NCI-H2081 treated with DMSO at 0.1 percent for 48 hours (cell line): ENCODE data around the gene NPBWR2.

Experiments used
- DNase-seq: peaks from one replicate; lab custom pipeline; 2025; lab: John Stamatoyannopoulos, UW

NPBWR2 gene

DNA sequence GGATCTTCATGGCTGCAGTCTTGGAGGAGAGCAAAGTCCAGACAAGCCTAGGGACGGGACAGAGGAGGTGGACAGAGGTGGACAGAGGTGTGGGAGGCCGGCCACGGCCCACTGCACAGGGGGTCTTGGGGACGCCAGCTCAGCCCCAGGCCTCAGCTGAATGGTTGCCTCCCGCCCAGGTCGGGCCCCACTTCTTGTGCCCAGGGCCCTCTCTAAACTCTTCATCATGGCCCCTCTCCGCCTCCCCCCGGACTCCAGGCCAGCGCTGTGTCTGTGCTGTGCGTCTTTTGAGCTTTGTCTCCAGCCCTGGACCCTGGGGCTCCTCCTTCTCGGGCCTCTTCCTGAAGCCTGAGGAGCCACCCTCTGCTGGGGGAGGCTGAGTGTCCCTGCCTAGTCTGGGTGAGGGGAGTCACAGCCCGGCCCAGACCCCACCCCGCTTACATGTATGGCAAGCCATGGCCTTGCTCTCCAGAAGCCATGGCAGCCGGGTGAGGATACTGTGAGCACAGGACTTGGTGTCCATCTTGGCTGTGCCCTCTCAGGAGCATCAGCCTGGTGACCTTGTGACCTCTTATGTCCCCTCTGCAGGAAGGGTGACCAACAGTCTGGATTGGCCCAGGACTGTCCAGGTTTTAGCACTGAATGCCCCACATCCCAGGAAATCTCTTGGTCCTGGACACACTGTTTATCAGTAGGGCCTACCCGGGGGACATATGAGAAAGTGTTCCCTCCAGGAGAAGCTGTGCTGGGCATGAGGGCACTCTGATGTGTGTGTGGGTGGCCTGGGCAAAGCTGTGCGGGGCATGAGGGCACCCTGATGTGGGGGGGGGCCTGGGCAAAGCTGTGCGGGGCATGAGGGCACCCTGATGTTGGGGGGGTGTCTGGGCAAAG, 9.4 kb upstream of the NPBWR2 start:
- no peak for DNase-seq

DNA sequence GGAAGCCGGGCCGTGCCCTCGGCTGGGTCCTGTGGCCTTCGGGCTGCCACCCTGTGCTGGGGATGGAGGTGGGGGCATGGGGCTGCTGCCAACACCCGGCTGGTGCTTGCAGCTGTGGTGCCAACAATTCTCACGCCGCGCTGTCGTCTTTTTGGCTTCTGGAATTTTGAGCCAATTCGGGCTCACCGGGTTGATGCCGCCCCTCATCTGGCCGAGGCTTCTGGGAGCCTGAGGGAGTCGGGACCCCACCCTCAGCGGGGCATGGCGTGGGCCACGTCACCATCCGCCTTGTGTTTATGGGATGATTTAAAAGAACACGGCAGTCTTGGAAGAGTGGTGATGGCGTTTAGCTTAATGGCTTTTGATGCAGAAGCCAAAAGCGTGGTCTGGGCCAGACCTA, 8.7 kb upstream of the NPBWR2 start:
- DNase-seq: no peak

DNA sequence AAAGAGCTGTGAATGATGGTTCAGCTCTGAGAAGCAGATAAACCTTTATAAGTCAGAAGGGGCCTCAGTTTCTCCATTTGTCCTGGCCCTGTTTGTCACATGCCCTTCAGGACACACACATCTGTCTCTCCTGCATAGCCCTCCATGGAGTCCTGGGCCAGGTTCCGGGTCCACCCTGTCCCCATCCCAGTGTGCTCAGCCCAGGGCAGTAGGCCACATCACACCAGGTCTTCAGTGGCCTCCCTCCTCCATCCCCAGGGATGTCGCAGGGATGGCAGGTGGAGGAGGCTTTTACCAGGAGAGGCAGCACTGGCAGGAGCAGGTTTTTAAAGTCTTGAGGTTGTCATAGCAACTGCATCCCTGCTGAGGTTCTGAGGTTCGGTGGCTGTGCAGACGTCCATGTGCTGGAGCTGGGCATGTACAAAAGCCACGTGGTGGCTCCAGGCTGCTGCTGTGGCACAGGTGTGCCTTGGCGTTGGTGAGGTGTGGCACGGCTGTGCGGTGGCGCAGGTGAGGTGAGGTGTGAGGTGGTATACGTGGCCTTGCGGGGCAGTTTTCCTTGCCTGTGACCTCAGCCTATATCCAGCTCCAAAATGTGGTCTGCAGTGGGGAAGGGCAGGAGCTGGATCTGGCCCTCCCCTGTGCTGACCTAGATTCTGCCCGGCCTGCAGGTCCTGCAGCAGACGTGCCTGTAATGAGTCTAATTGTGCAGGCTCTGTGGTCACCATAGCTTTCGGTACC, 8.0 kb upstream of the NPBWR2 start:
- DNase-seq: no peak

DNA sequence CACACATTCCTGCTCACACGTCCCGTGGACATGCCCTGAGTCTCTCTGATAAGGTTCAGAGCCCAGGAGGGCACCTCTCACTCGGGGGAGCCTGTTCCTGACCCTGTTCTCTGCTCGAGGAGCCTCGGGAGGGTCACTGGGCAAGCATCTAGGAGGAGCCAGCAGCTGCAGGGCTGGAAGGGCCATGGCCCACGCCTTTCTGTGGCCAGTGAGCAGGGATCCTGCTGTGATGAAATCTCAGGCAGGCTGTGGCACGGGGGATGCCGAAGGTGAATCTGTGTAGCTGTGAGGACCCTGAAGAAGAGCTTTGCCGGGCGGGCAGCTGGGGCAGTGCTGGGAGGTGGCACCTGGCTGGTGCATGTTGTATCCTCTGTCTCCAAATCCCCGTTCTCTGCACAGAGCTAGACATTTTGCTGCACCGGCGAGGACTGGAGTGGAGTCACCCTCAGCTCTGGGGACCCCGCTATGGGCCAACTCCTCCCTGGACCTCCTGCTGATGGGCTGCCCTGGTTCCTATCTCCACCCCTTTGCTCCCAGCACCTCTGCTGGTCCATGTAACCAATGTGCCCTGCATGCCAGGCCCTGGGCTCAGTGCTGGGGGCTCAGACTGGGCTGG, 7.1 kb upstream of the NPBWR2 start:
- no peak for DNase-seq

DNA sequence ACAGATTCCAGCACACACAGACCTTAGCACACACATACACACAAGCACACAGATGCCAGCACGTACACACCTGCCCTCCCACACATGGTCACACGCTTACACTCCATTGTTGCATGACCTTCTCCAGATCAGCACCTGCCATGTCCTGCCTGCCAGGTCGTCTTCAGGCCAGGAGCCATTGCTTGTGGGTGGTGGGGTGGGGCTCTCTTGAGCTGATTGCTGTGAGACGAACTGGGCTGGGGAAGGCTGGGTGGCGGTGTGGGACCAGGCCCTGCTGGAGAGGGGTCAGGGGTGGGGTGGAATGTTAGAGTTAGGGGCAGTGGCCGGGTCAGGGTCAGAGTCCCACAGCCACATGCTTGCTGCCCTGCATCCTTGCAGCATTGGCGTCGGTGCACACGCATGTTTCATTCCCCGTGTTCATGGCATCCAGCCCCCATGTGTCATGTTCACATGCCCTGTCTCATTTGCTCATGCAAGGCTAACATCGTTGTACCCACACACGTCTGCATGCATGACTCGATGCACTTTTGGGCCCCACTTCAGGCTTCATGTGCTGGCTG, 6.5 kb upstream of the NPBWR2 start:
- no peak for DNase-seq

DNA sequence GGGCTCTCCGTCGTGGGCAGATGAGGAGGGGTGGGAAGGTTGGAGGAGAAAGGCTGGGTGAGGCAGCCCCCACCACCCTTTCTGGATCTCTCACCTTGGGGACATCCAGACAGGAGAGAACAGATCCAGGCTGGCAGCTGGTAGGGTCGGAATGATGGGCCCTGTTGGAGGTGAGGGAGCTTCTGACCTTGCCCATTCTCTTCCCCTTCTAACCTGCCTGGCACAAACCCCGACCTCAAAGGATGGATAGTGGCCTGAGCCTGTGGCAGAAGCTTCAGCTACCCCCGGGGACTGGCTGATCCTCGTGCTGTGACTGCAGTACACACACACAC, 6.0 kb upstream of the NPBWR2 start:
- no peak for DNase-seq

DNA sequence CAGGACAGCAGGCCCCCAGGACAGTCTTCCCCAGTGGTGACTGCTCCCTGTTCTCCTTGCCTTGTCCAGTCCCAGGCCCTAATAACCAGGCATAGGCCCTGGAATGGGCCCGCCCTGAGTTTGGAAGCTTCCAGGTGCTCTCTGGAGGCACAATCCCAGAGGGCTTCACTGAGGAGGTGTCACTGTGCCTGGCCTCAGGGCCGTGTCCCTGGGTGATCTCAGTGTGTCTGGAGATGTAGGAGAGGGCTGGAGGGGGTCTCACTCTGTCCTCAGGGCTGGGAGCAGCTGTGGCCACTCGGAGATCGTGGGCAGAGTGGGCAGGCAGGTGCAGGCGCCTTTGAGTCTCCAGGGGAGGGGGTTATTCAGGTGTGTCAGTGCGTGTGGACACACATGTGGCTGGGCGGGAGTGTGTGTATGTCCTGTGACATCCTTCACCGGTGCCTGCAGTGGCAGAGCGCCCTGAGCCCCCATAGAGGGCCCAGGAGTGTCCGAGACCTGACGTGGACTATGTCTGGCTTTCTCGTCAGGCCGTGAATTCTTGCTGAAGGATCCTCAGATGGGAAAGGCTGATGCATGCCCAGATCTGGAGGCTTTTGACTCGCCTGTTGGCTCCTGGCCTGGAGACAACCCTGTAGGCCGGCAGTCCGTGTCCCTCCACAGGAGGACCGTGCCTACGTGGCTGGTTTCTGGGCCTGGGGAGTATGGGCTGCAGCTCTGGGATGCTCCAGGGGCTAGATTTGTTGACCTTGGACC, 5.5 kb upstream of the NPBWR2 start:
- DNase-seq: no peak

DNA sequence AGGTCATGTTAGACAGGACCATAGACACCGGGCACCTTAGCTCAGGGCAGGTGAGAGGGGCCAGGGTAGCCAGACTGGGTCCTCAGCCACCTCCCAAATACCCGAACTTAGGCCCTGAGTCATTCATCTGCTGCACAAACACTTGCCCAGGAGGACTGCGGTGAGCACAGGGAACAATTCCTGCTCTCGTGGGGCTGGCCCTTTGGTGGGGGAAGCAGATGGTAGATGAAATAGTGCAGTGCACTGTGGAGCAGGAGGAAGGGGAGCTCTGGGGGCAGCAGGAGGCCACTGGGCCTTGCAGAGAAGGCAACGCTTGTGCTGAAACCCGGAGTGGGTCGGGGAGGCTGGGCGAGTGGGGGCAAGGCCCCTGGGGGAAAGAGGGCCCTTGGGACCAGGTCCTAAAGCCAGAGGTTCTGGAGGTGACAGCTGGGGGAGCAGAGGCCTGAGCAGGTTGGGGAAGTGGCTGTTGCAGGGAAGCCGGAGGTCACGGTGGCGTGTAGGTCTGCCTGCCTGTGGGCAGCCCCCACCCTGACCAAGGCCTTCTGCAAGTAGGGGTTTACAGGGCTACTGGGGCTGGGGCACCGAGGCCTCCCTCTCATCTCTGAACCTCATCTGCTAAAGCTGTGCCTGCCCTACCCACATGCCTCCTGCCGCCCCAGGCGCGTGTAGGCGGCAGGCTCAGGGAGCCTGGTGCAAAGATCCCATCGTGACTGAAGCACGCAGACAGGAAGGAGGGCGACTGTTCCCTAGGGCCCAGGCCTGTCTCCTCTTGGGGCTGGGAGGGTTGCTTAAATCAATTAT, 4.7 kb upstream of the NPBWR2 start:
- no peak for DNase-seq

DNA sequence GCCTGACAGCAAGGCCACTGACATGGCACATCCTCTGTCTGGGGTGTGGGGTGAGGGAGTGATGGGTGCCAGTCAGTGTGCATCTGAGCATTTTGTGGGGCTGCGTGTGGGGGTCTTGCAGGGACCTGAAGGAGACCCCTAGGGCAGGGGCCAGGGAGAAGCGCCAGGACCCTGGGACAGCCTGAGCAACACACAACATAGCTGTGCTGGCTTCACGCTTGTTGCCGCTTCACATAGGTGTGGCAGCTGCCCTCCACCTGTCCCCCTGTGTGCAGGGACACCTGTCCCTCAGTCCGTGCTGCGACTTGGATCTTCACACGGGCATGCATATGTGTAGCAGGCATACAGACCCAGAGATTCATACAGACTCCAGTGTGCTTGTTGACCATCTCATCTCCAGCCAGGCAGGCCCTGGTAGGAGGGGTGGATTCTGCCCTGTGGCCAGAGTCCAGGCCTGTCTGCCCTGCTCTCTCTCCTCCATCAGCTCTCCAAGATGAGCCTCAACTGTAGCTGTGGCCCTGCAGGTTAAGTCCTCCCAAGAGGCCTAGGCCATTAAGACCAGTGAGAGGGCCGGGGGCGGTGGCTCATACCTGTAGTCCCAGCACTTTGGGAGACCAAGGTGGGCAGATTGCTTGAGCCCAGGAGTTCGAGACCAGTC, 3.2 kb upstream of the NPBWR2 start:
- no peak for DNase-seq

DNA sequence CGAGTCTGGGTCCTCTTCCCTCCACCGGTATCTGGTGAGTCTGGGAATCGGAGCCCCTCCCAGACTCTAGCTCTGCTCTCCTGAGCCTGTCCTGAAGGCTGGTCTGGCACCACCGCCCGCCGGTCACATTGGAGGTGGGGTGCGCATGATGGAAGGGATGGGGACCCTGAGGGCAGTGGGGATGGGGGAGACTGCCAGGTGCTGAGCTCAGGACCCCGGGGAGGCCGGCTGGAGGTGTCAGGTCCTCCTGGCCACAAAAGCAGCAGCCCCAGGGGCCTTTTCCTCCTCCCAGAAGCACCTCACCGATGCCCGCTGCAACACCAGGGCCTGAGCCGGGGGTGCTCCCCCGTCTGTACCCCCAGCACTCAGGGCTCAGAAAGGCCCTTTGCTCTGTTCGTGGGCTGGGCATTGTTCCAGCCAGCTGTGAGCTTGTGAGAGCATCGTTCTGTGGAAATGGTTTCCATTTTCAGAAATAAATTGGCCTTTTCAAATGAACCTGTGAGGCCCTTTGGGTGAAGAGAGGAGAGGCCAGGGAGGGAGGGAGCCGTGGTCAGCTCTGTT, 2.5 kb upstream of the NPBWR2 start:
- DNase-seq: no peak

DNA sequence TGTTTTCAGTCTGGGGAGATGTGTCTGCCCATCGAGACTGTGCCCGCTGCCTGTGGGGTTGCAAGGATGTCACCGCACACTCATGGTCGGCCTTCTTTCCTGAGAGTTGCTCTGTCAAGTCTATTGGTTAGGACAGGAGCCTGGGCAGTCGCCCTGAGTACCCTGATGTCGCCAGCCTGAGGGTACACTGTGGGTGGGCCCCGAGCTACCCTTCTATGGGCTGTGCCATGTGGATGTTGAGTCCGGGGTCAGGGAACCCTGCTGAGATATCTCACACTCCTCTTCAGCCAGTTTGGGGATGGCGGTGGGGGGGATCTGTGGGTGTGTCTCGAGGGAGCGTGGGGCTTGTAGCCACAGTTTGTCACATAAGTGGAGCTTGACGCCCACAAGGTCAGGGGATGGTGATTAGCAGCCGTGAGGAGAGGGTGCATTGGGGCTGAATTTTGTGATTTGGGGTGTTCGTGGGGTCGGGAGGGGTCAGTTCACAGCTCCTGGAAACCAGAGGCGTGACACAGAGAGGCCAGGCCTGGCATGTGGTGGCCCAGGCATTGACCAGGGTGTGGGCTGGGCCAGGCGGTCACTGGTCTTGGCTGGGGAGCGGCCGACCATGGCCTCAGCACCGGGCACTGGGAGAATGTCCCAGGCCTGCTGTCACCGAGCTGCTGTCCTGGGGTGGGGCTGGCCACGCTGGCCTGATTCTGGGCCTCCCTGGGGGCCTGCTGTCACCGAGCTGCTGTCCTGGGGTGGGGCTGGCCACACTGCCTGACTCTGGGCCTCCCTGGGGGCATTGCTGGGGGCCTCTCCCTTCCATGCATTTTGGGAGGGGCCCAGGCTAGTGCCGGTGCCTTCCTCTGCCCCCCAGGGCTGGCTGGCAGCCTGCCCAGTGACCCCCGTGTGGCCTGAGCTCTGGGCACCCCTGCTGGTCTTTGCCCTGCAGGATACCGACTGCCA, 1.6 kb upstream of the NPBWR2 start:
- no peak for DNase-seq

DNA sequence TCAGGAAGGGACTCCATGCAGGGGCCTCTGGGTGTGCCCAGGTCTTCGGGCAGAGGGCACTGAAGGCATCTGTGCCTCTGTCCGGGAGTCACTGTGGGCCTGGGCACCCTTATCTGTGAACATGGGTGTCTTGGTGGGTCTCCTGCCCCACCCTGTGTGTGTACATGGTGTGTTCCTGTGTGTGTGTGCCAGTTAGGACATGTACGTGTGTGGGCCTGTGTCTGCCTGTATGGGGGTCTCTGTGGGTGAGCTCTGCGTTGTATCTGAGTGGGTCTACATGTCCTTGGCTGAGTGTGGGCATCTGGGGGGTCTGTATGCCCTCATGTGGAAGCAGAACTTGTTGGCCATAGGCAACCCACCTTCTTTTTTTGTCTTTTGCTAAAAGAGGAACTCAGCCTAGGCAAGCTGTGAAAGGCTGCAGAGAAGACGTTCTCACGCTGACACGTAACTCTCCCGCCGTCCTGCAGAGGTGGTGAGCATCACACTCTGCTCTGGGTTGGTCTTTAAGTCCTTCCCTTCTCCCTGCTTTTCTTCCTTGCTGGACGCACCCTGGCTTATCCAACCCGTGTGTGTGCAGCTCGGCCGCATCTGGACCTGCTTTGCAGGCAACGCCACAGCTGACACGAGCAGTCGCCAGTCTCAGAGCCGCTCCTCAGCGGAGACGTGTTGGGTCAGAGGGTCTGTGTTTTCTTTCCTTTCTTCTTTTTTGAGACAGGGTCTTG, 532 bp upstream of the NPBWR2 start:
- DNase-seq: no peak

DNA sequence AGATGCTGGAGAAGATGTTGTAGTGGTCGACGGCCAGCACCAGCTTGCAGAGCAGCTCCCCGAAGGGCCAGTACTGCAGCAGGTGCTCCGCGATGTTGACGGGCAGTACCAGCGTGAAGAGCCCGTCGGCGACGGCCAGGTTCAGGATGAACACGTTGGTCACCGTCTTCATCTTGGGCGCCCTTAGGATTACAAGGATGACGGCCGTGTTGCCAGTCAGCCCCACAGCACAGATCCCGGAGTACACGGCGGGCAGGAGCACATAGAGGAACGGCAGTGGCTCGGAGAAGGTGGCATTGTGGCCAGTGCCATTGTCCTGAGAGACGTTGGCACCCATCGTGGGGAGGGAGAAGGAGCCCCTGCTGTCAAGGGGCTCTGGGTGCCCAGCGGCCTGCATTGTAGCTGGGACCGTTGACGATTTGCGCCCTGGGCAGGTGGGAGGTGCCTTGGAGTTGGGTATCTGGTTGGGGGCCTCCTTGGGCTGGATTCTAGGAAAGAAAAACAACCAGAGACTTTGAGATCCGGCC, 867 bp downstream of the NPBWR2 start:
- no peak for DNase-seq

DNA sequence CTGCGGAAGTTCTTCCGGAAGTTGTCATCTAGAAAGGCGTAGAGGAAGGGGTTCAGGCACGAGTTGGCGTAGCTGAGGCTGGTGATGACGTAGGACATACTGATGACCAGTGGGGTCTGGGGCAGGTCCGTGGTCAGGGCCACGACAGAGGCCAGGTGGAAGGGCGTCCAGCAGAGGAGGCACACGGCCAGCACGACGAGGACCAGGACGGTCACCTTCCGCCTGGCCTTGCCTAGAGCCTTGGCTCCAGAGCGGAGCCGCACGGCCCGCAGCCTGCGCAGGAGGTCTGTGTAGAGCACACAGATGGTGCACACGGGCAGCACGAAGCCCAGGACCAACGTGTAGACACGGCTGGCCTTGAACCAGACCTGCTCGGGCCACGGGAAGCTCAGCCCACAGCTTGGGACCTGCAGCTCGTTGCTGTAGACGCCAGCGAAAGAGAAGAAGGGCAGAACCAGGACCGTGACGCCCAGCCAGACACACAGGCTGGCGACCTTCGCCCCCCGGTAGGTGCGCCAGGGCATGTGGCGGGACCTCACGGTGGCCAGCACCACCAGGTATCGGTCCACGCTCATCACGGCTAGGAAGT, 1.4 kb downstream of the NPBWR2 start:
- no peak for DNase-seq

DNA sequence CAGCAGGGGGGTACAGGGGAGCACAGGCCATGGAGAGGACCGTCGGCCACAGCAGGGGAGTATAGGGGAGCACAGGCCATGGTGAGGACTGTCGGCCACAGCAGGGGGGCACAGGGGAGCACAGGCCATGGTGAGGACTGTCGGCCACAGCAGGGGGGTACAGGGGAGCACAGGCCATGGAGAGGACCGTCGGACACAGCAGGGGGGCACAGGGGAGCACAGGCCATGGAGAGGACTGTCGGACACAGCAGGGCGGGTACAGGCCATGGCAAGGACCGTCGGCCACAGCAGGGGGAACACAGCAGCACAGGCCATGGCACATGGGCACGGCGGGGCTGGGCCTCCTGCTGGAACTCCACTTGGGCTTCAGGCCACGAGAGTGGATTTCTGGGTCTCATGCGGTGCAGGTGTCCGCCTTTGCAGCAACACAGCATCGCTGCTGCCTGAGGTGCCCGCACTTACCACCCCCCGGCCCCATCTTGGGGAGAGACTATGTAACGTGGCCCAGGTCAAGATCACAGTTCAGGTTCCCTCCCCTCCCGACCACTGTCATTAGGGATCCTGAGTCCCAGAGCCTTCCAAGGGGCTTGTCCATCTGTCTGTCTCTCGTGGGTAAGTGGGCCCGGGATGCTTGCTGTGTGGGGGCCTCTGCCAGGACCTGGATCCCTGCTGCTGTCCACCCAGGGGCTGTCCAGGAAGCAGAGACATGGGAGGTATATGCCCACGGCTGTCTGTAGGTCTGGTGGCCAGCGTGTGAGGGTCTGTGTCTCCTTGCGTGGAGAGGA, 2.5 kb downstream of the NPBWR2 start:
- no peak for DNase-seq

DNA sequence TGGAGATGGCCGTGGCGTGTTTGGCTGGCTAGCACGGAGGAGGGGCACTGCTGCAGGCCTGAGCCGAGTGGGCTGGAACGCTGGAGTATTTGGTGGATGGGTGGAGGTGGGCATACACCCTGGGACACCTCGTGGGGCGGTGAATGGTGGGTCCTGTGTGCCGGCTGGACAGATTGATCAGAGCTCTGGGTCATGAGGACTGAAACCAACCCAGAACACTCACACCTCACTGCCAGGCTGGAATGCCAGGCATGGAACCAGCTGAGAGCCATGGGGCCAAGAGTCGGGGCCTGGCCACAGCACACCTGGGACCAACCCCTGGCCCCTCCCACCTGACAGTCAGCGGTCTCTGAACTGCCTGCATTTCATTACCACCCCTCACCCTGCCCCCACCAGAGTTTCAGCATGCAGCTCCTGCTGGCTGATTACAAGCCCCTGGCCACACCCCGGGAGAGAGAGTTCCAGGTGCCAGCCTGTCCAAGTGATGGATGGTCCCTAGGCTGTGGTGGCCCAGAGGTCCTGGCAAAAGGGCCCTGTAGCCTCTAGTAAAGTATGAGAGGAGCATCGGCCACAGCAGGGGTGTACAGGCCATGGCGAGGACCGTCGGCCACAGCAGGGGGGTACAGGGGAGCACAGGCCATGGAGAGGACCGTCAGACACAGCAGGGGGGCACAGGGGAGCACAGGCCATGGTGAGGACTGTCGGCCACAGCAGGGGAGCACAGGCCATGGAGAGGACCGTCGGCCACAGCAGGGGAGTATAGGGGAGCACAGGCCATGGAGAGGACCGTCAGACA, 3.3 kb downstream of the NPBWR2 start:
- DNase-seq: no peak
